ENCODE data around the gene ASIC2.

ASIC2 gene

DNA sequence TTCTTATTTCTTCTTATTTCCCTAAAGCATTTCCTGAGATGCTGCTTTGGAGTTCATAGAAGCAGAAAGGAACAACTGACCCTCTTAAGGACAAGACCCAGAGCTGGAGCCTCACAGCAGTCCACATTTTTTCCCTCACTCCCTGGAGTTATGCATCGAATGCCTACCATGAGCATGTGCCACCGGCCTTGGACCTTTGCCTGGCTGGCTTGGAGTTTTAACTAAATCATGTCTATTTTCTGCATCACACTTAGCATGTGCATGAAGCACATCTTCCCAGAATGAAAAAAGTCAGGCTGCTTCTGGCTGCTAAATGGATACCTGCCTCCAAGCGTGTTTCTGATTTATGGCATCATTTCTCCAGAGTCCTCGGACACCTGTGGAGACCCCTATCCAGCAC lies 196.9 kb downstream of the ASIC2 start:
- Histone ChIP-seq H3K9ac (ENCODE audit: low read length in 5 of 5) (no peak overlapping the region), H3K36me3 (ENCODE audit: control insufficient read depth in 5 of 5, insufficient read depth in 5 of 5, low read length in 5 of 5) (no peaks in the 10 kb centered on the region), H3K9me3 (ENCODE audit: control insufficient read depth in 5 of 5, low read length in 5 of 5) (no peaks in the 10 kb centered on the region), H3K27ac (ENCODE audit: low read depth, low read length) (no peak overlapping the region), H3K4me3 (ENCODE audit: low read depth in 1 of 5, low read length in 5 of 5) (no peak overlapping the region), H3K27me3 (ENCODE audit: control insufficient read depth in 5 of 5, insufficient read depth in 4 of 5, low read length in 5 of 5) (peaks cover 0 to 33% (median 4%) of the 10 kb centered on the region in 5 donors), H3K4me1 (ENCODE audit: control insufficient read depth in 5 of 5, insufficient read depth in 5 of 5, low read length in 5 of 5) (no peaks in the 10 kb centered on the region)

- H3K4me3 ChIP-seq (ENCODE audit: low read depth in 1 of 5, low read length in 5 of 5): no peak overlapping the region
- H3K9ac ChIP-seq (ENCODE audit: low read length in 5 of 5): no peak overlapping the region
- H3K36me3 ChIP-seq (ENCODE audit: control insufficient read depth in 5 of 5, insufficient read depth in 5 of 5, low read length in 5 of 5): no peaks in the 10 kb centered on the region
- peaks cover 0 to 37% (median 6%) of the 10 kb centered on the region in 5 donors for H3K27me3 ChIP-seq (ENCODE audit: control insufficient read depth in 5 of 5, insufficient read depth in 4 of 5, low read length in 5 of 5)
- no peak overlapping the region for H3K27ac ChIP-seq (ENCODE audit: low read depth, low read length)
- H3K4me1 ChIP-seq (ENCODE audit: control insufficient read depth in 5 of 5, insufficient read depth in 5 of 5, low read length in 5 of 5): no peaks in the 10 kb centered on the region
- H3K9me3 ChIP-seq (ENCODE audit: control insufficient read depth in 5 of 5, low read length in 5 of 5): no peaks in the 10 kb centered on the region
Measured at GRCh38 chr17:33091271-33091670, 201.8 kb downstream of the ASIC2 start.

GRCh38 chr17:33090806-33091205 lies 202.3 kb downstream of the ASIC2 start:
- Histone ChIP-seq H3K27ac (ENCODE audit: low read depth, low read length) (no peak overlapping the region), H3K4me1 (ENCODE audit: control insufficient read depth in 5 of 5, insufficient read depth in 5 of 5, low read length in 5 of 5) (no peaks in the 10 kb centered on the region), H3K36me3 (ENCODE audit: control insufficient read depth in 5 of 5, insufficient read depth in 5 of 5, low read length in 5 of 5) (no peaks in the 10 kb centered on the region), H3K9ac (ENCODE audit: low read length in 5 of 5) (no peak overlapping the region), H3K9me3 (ENCODE audit: control insufficient read depth in 5 of 5, low read length in 5 of 5) (no peaks in the 10 kb centered on the region), H3K4me3 (ENCODE audit: low read depth in 1 of 5, low read length in 5 of 5) (no peak overlapping the region), H3K27me3 (ENCODE audit: control insufficient read depth in 5 of 5, insufficient read depth in 4 of 5, low read length in 5 of 5) (peaks cover 0 to 37% (median 6%) of the 10 kb centered on the region in 5 donors)

DNA sequence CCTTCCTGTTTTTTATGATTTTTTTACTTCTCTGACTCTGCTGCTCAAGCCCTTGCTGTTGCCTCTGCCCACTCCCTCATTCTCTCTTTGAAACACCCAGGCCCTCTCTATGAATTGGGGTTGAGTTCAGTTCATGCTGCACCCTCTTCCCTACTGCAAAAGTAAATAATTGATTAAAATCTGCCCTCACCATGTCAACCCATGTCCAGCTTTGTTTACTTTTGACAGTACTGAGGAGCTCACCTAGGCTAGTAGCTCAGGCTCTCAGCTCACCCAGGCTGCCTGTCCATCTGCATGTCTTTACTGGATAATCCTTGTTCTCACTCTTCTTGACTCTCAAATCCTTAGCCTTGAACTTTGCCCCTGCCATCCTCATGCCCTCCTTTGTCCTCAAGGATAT lies 206.2 kb downstream of the ASIC2 start:
- Histone ChIP-seq H3K9me3 (ENCODE audit: control insufficient read depth in 5 of 5, low read length in 5 of 5) (no peaks in the 10 kb centered on the region), H3K9ac (ENCODE audit: low read length in 5 of 5) (no peak overlapping the region), H3K27me3 (ENCODE audit: control insufficient read depth in 5 of 5, insufficient read depth in 4 of 5, low read length in 5 of 5) (peaks cover 4 to 23% (median 6%) of the 10 kb centered on the region in 5 donors), H3K27ac (ENCODE audit: low read depth, low read length) (no peak overlapping the region), H3K4me1 (ENCODE audit: control insufficient read depth in 5 of 5, insufficient read depth in 5 of 5, low read length in 5 of 5) (no peaks in the 10 kb centered on the region), H3K36me3 (ENCODE audit: control insufficient read depth in 5 of 5, insufficient read depth in 5 of 5, low read length in 5 of 5) (no peaks in the 10 kb centered on the region), H3K4me3 (ENCODE audit: low read depth in 1 of 5, low read length in 5 of 5) (no peak overlapping the region)

DNA sequence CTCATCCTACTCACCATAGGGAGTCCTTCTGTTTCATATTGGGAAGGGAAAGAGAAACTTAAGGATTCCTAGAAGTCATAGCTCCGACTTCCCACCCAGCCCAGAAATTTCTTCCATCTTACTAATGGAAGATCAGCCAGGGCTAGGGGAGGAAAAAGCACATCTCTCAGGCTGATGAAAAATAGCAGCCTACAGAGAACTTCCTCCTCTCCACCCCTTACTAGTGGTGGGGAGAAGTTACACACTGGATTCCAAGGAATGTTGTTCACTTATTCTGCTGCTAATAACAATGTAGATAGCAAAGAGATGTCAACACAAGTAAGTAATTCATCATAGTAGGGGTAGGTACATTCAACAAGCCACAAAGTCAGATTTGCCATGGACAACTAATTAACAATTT lies 207.1 kb downstream of the ASIC2 start:
- Histone ChIP-seq H3K27me3 (ENCODE audit: control insufficient read depth in 5 of 5, insufficient read depth in 4 of 5, low read length in 5 of 5) (peaks cover 4 to 20% (median 6%) of the 10 kb centered on the region in 5 donors), H3K4me1 (ENCODE audit: control insufficient read depth in 5 of 5, insufficient read depth in 5 of 5, low read length in 5 of 5) (no peaks in the 10 kb centered on the region), H3K27ac (ENCODE audit: low read depth, low read length) (no peak overlapping the region)

GRCh38 chr17:33085256-33085655 lies 207.8 kb downstream of the ASIC2 start:
- Histone ChIP-seq H3K9me3 (ENCODE audit: control insufficient read depth in 5 of 5, low read length in 5 of 5) (no peaks in the 10 kb centered on the region), H3K4me3 (ENCODE audit: low read depth in 1 of 5, low read length in 5 of 5) (no peak overlapping the region), H3K27me3 (ENCODE audit: control insufficient read depth in 5 of 5, insufficient read depth in 4 of 5, low read length in 5 of 5) (peaks cover 4 to 12% (median 4%) of the 10 kb centered on the region in 5 donors), H3K27ac (ENCODE audit: low read depth, low read length) (no peak overlapping the region), H3K36me3 (ENCODE audit: control insufficient read depth in 5 of 5, insufficient read depth in 5 of 5, low read length in 5 of 5) (no peaks in the 10 kb centered on the region), H3K4me1 (ENCODE audit: control insufficient read depth in 5 of 5, insufficient read depth in 5 of 5, low read length in 5 of 5) (no peaks in the 10 kb centered on the region), H3K9ac (ENCODE audit: low read length in 5 of 5) (no peak overlapping the region)

More for the DNA sequence above, 207.1 kb downstream of the ASIC2 start:
- no peak overlapping the region for H3K9ac ChIP-seq (ENCODE audit: low read length in 5 of 5)
- no peak overlapping the region for H3K4me3 ChIP-seq (ENCODE audit: low read depth in 1 of 5, low read length in 5 of 5)
- H3K9me3 ChIP-seq (ENCODE audit: control insufficient read depth in 5 of 5, low read length in 5 of 5): no peaks in the 10 kb centered on the region
- H3K36me3 ChIP-seq (ENCODE audit: control insufficient read depth in 5 of 5, insufficient read depth in 5 of 5, low read length in 5 of 5): no peaks in the 10 kb centered on the region

DNA sequence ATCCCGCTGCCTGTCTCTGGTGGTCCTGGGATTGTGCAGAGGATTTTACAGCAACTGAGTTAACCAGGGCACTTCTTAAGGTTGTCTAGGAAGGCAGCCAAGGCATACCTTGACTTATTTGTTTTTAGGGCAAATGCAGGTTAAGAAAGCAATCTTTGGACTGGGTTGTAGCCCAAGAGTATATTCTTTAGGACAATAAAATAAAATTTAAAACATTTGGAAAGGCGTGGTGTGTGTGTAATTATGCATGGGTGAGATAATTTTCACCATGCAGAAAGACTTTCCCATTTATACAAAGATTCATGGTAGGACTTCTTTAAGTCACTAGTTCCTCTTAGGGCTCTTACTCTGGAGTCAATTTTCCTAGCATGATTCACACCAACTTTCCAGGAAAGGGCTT lies 208.3 kb downstream of the ASIC2 start:
- H3K36me3 ChIP-seq (ENCODE audit: control insufficient read depth in 5 of 5, insufficient read depth in 5 of 5, low read length in 5 of 5): no peaks in the 10 kb centered on the region
- H3K27ac ChIP-seq (ENCODE audit: low read depth, low read length): no peak overlapping the region
- no peaks in the 10 kb centered on the region for H3K9me3 ChIP-seq (ENCODE audit: control insufficient read depth in 5 of 5, low read length in 5 of 5)
- H3K9ac ChIP-seq (ENCODE audit: low read length in 5 of 5): no peak overlapping the region
- no peak overlapping the region for H3K4me3 ChIP-seq (ENCODE audit: low read depth in 1 of 5, low read length in 5 of 5)
- H3K27me3 ChIP-seq (ENCODE audit: control insufficient read depth in 5 of 5, insufficient read depth in 4 of 5, low read length in 5 of 5): peaks cover 0 to 12% (median 4%) of the 10 kb centered on the region in 5 donors
- no peaks in the 10 kb centered on the region for H3K4me1 ChIP-seq (ENCODE audit: control insufficient read depth in 5 of 5, insufficient read depth in 5 of 5, low read length in 5 of 5)

- H3K27me3 ChIP-seq (ENCODE audit: control insufficient read depth in 5 of 5, insufficient read depth in 4 of 5, low read length in 5 of 5): peaks cover 0 to 13% (median 6%) of the 10 kb centered on the region in 5 donors
- no peaks in the 10 kb centered on the region for H3K9me3 ChIP-seq (ENCODE audit: control insufficient read depth in 5 of 5, low read length in 5 of 5)
- no peak overlapping the region for H3K4me3 ChIP-seq (ENCODE audit: low read depth in 1 of 5, low read length in 5 of 5)
- H3K4me1 ChIP-seq (ENCODE audit: control insufficient read depth in 5 of 5, insufficient read depth in 5 of 5, low read length in 5 of 5): no peaks in the 10 kb centered on the region
- H3K27ac ChIP-seq (ENCODE audit: low read depth, low read length): no peak overlapping the region
- no peaks in the 10 kb centered on the region for H3K36me3 ChIP-seq (ENCODE audit: control insufficient read depth in 5 of 5, insufficient read depth in 5 of 5, low read length in 5 of 5)
- no peak overlapping the region for H3K9ac ChIP-seq (ENCODE audit: low read length in 5 of 5)
Measured at GRCh38 chr17:33082529-33083173, 210.4 kb downstream of the ASIC2 start.

DNA sequence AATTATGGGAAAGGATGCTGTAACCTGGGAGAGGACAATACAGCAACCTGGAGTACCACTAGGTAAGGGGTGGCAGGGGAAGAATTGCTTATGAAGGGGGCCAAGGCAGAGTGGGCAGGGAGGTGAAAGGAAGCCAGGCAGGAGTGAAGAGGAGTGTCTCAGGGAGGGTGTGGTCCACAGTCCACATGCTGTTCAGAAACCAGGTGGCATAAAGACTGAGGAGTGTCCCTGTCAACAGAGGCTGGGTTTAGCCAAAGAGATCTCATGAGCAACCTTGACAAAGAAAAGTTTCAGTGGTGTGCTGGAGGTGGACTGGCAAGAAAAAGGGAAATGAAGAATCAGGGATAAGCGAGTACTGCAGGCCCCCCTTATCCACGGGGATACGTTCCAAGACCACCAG lies 213.0 kb downstream of the ASIC2 start:
- Histone ChIP-seq H3K9me3 (ENCODE audit: control insufficient read depth in 5 of 5, low read length in 5 of 5) (no peaks in the 10 kb centered on the region), H3K27ac (ENCODE audit: low read depth, low read length) (no peak overlapping the region), H3K9ac (ENCODE audit: low read length in 5 of 5) (no peak overlapping the region), H3K4me3 (ENCODE audit: low read depth in 1 of 5, low read length in 5 of 5) (no peak overlapping the region), H3K36me3 (ENCODE audit: control insufficient read depth in 5 of 5, insufficient read depth in 5 of 5, low read length in 5 of 5) (no peaks in the 10 kb centered on the region), H3K27me3 (ENCODE audit: control insufficient read depth in 5 of 5, insufficient read depth in 4 of 5, low read length in 5 of 5) (peaks cover 0 to 13% (median 12%) of the 10 kb centered on the region in 5 donors), H3K4me1 (ENCODE audit: control insufficient read depth in 5 of 5, insufficient read depth in 5 of 5, low read length in 5 of 5) (no peaks in the 10 kb centered on the region)

DNA sequence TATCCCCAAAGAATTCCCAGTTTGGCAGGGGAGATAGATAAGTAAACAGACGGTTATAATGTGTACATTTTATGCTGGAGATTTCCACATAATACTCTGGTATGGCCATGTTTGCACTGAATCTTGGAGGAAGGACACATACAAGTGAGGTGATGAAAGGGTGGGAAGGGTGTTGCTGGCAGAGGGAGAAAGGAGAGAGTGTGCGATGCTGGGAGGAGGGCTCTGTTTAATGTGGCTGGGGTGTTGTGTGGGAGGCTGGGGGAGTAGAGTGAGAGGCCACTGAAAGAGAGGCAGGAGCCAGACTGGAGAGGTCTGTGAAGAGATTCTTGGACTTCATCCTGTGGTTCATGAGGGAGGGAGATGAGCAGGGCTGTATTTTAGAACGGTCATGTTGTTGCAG lies 213.9 kb downstream of the ASIC2 start:
- Histone ChIP-seq H3K36me3 (ENCODE audit: control insufficient read depth in 5 of 5, insufficient read depth in 5 of 5, low read length in 5 of 5) (no peaks in the 10 kb centered on the region), H3K4me1 (ENCODE audit: control insufficient read depth in 5 of 5, insufficient read depth in 5 of 5, low read length in 5 of 5) (no peaks in the 10 kb centered on the region), H3K27ac (ENCODE audit: low read depth, low read length) (no peak overlapping the region), H3K27me3 (ENCODE audit: control insufficient read depth in 5 of 5, insufficient read depth in 4 of 5, low read length in 5 of 5) (peaks cover 2 to 13% (median 10%) of the 10 kb centered on the region in 5 donors), H3K9me3 (ENCODE audit: control insufficient read depth in 5 of 5, low read length in 5 of 5) (no peaks in the 10 kb centered on the region), H3K4me3 (ENCODE audit: low read depth in 1 of 5, low read length in 5 of 5) (no peak overlapping the region), H3K9ac (ENCODE audit: low read length in 5 of 5) (no peak overlapping the region)
